HEK293T (cell line): ENCODE results near the gene C1QTNF6.

Experiments
- ARNT ChIP-seq: fragments of 450-650 bp; IDR thresholded peaks from 2 replicates; pipeline ENCODE4 v1.6.1; 2017; ENCODE audit warnings: mild to moderate bottlenecking
- FOXA1 ChIP-seq: fragments of 450-650 bp; IDR thresholded peaks from 2 replicates; pipeline ENCODE4 v1.6.1; 2016; ENCODE audit warnings: mild to moderate bottlenecking
- FOXK2 ChIP-seq: fragments of 450-650 bp; IDR thresholded peaks from 2 replicates; pipeline ENCODE4 v1.6.1; 2016; ENCODE audit warnings: mild to moderate bottlenecking
- FOXM1 ChIP-seq: fragments of 450-650 bp; IDR thresholded peaks from 2 replicates; pipeline ENCODE4 v1.6.1; 2017; ENCODE audit warnings: mild to moderate bottlenecking, borderline replicate concordance
- NFRKB ChIP-seq: fragments of 450-650 bp; IDR thresholded peaks from 2 replicates; pipeline ENCODE4 v1.6.1; 2016; ENCODE audit warnings: mild to moderate bottlenecking, moderate library complexity
- SP1 ChIP-seq: fragments of 450-650 bp; IDR thresholded peaks from 2 replicates; pipeline ENCODE4 v1.6.1; 2017
- SUZ12 ChIP-seq: fragments of 450-650 bp; IDR thresholded peaks from 2 replicates; pipeline ENCODE4 v1.6.1; 2016; ENCODE audit warnings: mild to moderate bottlenecking
- TF ChIP-seq, protein P1 (sequence below): fragments of 450-650 bp; IDR thresholded peaks from 2 replicates; pipeline ENCODE4 v1.6.1; 2016

GRCh38 chr22:37196539-37197450 lies 8.7 kb upstream of the C1QTNF6 start:
- no peak for TF ChIP-seq FOXA1
- no peak for TF ChIP-seq FOXM1
- no peak for TF ChIP-seq SUZ12
- no peak for TF ChIP-seq NFRKB
- TF ChIP-seq, protein P1, sequence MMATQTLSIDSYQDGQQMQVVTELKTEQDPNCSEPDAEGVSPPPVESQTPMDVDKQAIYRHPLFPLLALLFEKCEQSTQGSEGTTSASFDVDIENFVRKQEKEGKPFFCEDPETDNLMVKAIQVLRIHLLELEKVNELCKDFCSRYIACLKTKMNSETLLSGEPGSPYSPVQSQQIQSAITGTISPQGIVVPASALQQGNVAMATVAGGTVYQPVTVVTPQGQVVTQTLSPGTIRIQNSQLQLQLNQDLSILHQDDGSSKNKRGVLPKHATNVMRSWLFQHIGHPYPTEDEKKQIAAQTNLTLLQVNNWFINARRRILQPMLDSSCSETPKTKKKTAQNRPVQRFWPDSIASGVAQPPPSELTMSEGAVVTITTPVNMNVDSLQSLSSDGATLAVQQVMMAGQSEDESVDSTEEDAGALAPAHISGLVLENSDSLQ, result no peak
- no peak for TF ChIP-seq ARNT
- no peak for TF ChIP-seq FOXK2
- no peak for TF ChIP-seq SP1
